ENCODE data around the gene CD19.
"Not testable (repeated sequence)": the region's sequence is repeated elsewhere in the genome, so short reads cannot be mapped to it uniquely, and the experiment has no call there.

Gene CD19

GRCh38 chr16:28931801-28932225, at the start of gene CD19:
Gene CD19 (plus strand): TSS chr16:28931971. CDS start chr16:28932001, 30 bp downstream.
- DNase-seq: no peak

- no peak for DNase-seq
Measured at GRCh38 chr16:28882551-28883160, 49.1 kb upstream of the CD19 start.

GRCh38 chr16:28883221-28883996, 48.4 kb upstream of the CD19 start:
- DNase-seq: no peak

GRCh38 chr16:28884045-28884444, 47.7 kb upstream of the CD19 start:
- no peak for DNase-seq

- DNase-seq: no peak
Measured at GRCh38 chr16:28886945-28887344, 44.8 kb upstream of the CD19 start.

- DNase-seq: not testable (repeated sequence)
Measured at GRCh38 chr16:28890355-28890754, 41.4 kb upstream of the CD19 start.

- no peak for DNase-seq
Measured at GRCh38 chr16:28891964-28892890, 39.5 kb upstream of the CD19 start.

- DNase-seq: no peak
Measured at GRCh38 chr16:28893291-28893690, 38.5 kb upstream of the CD19 start.

GRCh38 chr16:28895609-28896008, 36.2 kb upstream of the CD19 start:
- no peak for DNase-seq

GRCh38 chr16:28897826-28898225, 33.9 kb upstream of the CD19 start:
- DNase-seq: no peak

- DNase-seq: no peak
Measured at GRCh38 chr16:28898266-28898665, 33.5 kb upstream of the CD19 start.

GRCh38 chr16:28898942-28899341, 32.8 kb upstream of the CD19 start:
- no peak for DNase-seq

- no peak for DNase-seq
Measured at GRCh38 chr16:28899882-28900590, 31.7 kb upstream of the CD19 start.

- no peak for DNase-seq
Measured at GRCh38 chr16:28900601-28901000, 31.2 kb upstream of the CD19 start.

- DNase-seq: no peak
Measured at GRCh38 chr16:28901862-28902261, 29.9 kb upstream of the CD19 start.

- DNase-seq: no peak
Measured at GRCh38 chr16:28902909-28903308, 28.9 kb upstream of the CD19 start.

GRCh38 chr16:28903344-28904042, 28.3 kb upstream of the CD19 start:
- DNase-seq: no peak

- DNase-seq: no peak
Measured at GRCh38 chr16:28904363-28904762, 27.4 kb upstream of the CD19 start.

- DNase-seq: no peak
Measured at GRCh38 chr16:28904828-28905227, 26.9 kb upstream of the CD19 start.

- DNase-seq: no peak
Measured at GRCh38 chr16:28905229-28905754, 26.5 kb upstream of the CD19 start.

- no peak for DNase-seq
Measured at GRCh38 chr16:28905800-28906372, 25.9 kb upstream of the CD19 start.
